GM13977 (cell line): Measurements from ENCODE around the gene PTRH2.

Experiments used
- DNase-seq: peaks from one replicate; pipeline ENCODE4 v3.0.0; 2012; ENCODE audit warnings: low spot score
- CTCF ChIP-seq: IDR thresholded peaks from 2 replicates; pipeline ENCODE4 v1.5.1; 2012; ENCODE audit warnings: mild to moderate bottlenecking, control low read depth; ENCODE audit not compliant: insufficient read depth; ENCODE audit errors: extremely low read depth, missing control alignments
- in situ Hi-C: fragments of 300-500 bp; cut with MboI; formaldehyde crosslinking; loops from one replicate; pipeline ENCODE4 v1.12.0; 2022; ENCODE audit warnings: low sequenced_read_pairs, low pct_unique_long_range_greater_than_20kb, mixed read lengths, inconsistent platforms; ENCODE audit not compliant: unreplicated experiment

PTRH2 gene

GRCh38 chr17:59650642-59651041, 56.6 kb downstream of the PTRH2 start:
- DNase-seq, result no peak
- in situ Hi-C loops, result no loop called here
- TF ChIP-seq CTCF, result no peak

GRCh38 chr17:59649886-59650285, 57.3 kb downstream of the PTRH2 start:
- no peak for DNase-seq
- in situ Hi-C loops, result no loop called here
- TF ChIP-seq CTCF, result no peak
